Measurements from ENCODE around the gene NPRL2.

- no peak for TF ChIP-seq CTCF (IDR thresholded peaks at IDR 0.05; ENCODE audit: low read length)
- TF ChIP-seq EZH2 (optimal IDR thresholded peaks at IDR 0.05; ENCODE audit: low read depth, low read length): no peak
Measured at GRCh38 chr3:50322115-50322385, 28.5 kb downstream of the NPRL2 start.

All from MM.1S (cell line).